Astrocyte (in vitro differentiated cells and primary cell): ENCODE measurements around the gene SYT5. TPM values are rescaled to one million over a fixed set of nuclear protein-coding genes. Genes with fewer than 3 reads are reported as not detected.
A peak's percentile ranks its signal among the peaks of the same experiment; 100 is the strongest.

Source experiments
- DNase-seq: peaks from one replicate; pipeline ENCODE4 v3.0.0-alpha.2; 2010; ENCODE audit warnings: low read depth
- FAIRE-seq: peaks from 2 replicates; lab custom pipeline; 2011; peaks lifted over from hg19 to GRCh38; lab: Jason Lieb, UNC
- H2AFZ ChIP-seq: 2 replicates; pipeline ENCODE4 v1.6.0; 2012; ENCODE audit warnings: low read depth, low read length, inconsistent platforms
- H3K27ac ChIP-seq: 2 replicates; pipeline ENCODE4 v1.5.1; 2011; ENCODE audit warnings: low read depth, low read length, inconsistent platforms
- H3K27me3 ChIP-seq: 2 replicates; pipeline ENCODE4 v1.6.0; 2011; ENCODE audit warnings: low read length, inconsistent platforms; ENCODE audit not compliant: insufficient read depth
- H3K36me3 ChIP-seq: 2 replicates; pipeline ENCODE4 v1.5.1; 2011; ENCODE audit warnings: low read length, inconsistent platforms; ENCODE audit not compliant: insufficient read depth
- H3K4me1 ChIP-seq: 2 replicates; pipeline ENCODE4 v1.5.1; 2011; ENCODE audit warnings: low read length, inconsistent platforms; ENCODE audit not compliant: insufficient read depth
- H3K4me2 ChIP-seq: 2 replicates; pipeline ENCODE4 v1.6.0; 2012; ENCODE audit warnings: low read length, inconsistent platforms
- H3K4me3 ChIP-seq: 2 replicates; pipeline ENCODE4 v1.5.1; 2011; ENCODE audit warnings: low read depth, mild to moderate bottlenecking, low read length, inconsistent platforms; ENCODE audit not compliant: insufficient read depth
- H3K79me2 ChIP-seq: 2 replicates; pipeline ENCODE4 v1.6.0; 2012; ENCODE audit warnings: mild to moderate bottlenecking, low read length, inconsistent platforms; ENCODE audit not compliant: insufficient read depth
- H3K9ac ChIP-seq: 2 replicates; pipeline ENCODE4 v1.6.0; 2012; ENCODE audit warnings: mild to moderate bottlenecking, low read length, inconsistent platforms
- H3K9me3 ChIP-seq: 2 replicates; pipeline ENCODE4 v1.5.1; 2012; ENCODE audit warnings: low read depth, mild to moderate bottlenecking, low read length, inconsistent platforms; ENCODE audit not compliant: insufficient read depth
- H4K20me1 ChIP-seq: 2 replicates; pipeline ENCODE4 v1.6.0; 2012; ENCODE audit warnings: low read length, inconsistent platforms; ENCODE audit not compliant: insufficient read depth
- H3K27ac Mint-ChIP-seq: one replicate; pipeline ENCODE4 v1.8.0; 2021; ENCODE audit warnings: mild to moderate bottlenecking, mixed read lengths; ENCODE audit not compliant: unreplicated experiment
- H3K27me3 Mint-ChIP-seq: one replicate; pipeline ENCODE4 v1.8.0; 2021; ENCODE audit warnings: low read depth, mixed read lengths; ENCODE audit not compliant: unreplicated experiment
- H3K36me3 Mint-ChIP-seq: one replicate; pipeline ENCODE4 v1.8.0; 2021; ENCODE audit warnings: low read depth, mixed read lengths; ENCODE audit not compliant: unreplicated experiment
- H3K4me1 Mint-ChIP-seq: one replicate; pipeline ENCODE4 v1.8.0; 2021; ENCODE audit warnings: low read depth, mixed read lengths; ENCODE audit not compliant: unreplicated experiment
- H3K4me3 Mint-ChIP-seq: one replicate; pipeline ENCODE4 v1.8.0; 2021; ENCODE audit warnings: mild to moderate bottlenecking, moderate library complexity, mixed read lengths; ENCODE audit not compliant: unreplicated experiment
- H3K9me3 Mint-ChIP-seq: one replicate; pipeline ENCODE4 v1.8.0; 2021; ENCODE audit warnings: mild to moderate bottlenecking, mixed read lengths; ENCODE audit not compliant: unreplicated experiment
- EZH2 ChIP-seq: IDR thresholded peaks from 2 replicates; pipeline ENCODE4 v1.6.1; 2012; ENCODE audit warnings: mild to moderate bottlenecking, low read length, inconsistent platforms; ENCODE audit not compliant: insufficient read depth
- total RNA-seq: library from RNA; stranded (reverse); gene quantifications from 2 replicates; pipeline ENCODE4 v1.2.1, GENCODE V29; 2021
- TF ChIP-seq, protein P1 (sequence below): IDR thresholded peaks from 2 replicates; pipeline ENCODE4 v1.5.1; 2011; ENCODE audit warnings: low read depth, mild to moderate bottlenecking, inconsistent platforms, low read length, moderate library complexity; ENCODE audit not compliant: insufficient read depth

SYT5 gene
- total RNA-seq, 1 donor from 2014 or later, result 1.1 TPM

DNA sequence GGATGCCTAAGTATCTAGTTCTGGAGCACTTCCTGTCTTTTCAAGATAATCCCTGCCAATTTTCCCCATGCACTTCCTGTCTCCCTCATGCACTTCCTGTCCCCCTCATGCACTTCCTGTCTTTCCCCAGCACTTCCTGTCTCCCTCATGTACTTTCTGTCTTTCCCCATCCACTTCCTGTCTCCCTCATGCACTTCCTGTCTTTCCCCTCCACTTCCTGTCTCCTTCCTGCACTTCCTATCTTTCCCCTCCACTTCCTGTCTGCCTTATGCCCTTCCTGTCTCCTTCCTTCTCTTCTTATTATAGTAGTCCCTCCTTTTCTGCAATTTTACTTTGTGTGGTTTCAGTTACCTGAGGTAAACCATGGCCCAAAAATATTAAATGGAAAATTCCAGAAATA, 28.1 kb downstream of the SYT5 start:
- FAIRE-seq (no peak), DNase-seq (no peak)
- Histone ChIP-seq H3K36me3 (no peaks in the 10 kb centered on the region), H3K79me2 (no peaks in the 10 kb centered on the region), H3K9me3 (no peaks in the 10 kb centered on the region), H3K27me3 (peaks cover 30% of the 10 kb centered on the region), H4K20me1 (no peaks in the 10 kb centered on the region), H3K4me3 (no peak overlapping the region), H3K27ac (no peak overlapping the region), H2AFZ (no peak overlapping the region), H3K4me2 (no peak overlapping the region), H3K4me1 (no peaks in the 10 kb centered on the region), H3K9ac (no peak overlapping the region)
- peaks cover 4% of the 10 kb centered on the region for H3K9me3 Mint-ChIP-seq
- TF ChIP-seq, protein P1, sequence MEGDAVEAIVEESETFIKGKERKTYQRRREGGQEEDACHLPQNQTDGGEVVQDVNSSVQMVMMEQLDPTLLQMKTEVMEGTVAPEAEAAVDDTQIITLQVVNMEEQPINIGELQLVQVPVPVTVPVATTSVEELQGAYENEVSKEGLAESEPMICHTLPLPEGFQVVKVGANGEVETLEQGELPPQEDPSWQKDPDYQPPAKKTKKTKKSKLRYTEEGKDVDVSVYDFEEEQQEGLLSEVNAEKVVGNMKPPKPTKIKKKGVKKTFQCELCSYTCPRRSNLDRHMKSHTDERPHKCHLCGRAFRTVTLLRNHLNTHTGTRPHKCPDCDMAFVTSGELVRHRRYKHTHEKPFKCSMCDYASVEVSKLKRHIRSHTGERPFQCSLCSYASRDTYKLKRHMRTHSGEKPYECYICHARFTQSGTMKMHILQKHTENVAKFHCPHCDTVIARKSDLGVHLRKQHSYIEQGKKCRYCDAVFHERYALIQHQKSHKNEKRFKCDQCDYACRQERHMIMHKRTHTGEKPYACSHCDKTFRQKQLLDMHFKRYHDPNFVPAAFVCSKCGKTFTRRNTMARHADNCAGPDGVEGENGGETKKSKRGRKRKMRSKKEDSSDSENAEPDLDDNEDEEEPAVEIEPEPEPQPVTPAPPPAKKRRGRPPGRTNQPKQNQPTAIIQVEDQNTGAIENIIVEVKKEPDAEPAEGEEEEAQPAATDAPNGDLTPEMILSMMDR, result no peak
- H3K4me1 Mint-ChIP-seq, result peaks cover 2% of the 10 kb centered on the region
- H3K27me3 Mint-ChIP-seq, result peaks cover 38% of the 10 kb centered on the region
- no peak overlapping the region for H3K27ac Mint-ChIP-seq
- no peak overlapping the region for H3K4me3 Mint-ChIP-seq
- H3K36me3 Mint-ChIP-seq, result no peaks in the 10 kb centered on the region

DNA sequence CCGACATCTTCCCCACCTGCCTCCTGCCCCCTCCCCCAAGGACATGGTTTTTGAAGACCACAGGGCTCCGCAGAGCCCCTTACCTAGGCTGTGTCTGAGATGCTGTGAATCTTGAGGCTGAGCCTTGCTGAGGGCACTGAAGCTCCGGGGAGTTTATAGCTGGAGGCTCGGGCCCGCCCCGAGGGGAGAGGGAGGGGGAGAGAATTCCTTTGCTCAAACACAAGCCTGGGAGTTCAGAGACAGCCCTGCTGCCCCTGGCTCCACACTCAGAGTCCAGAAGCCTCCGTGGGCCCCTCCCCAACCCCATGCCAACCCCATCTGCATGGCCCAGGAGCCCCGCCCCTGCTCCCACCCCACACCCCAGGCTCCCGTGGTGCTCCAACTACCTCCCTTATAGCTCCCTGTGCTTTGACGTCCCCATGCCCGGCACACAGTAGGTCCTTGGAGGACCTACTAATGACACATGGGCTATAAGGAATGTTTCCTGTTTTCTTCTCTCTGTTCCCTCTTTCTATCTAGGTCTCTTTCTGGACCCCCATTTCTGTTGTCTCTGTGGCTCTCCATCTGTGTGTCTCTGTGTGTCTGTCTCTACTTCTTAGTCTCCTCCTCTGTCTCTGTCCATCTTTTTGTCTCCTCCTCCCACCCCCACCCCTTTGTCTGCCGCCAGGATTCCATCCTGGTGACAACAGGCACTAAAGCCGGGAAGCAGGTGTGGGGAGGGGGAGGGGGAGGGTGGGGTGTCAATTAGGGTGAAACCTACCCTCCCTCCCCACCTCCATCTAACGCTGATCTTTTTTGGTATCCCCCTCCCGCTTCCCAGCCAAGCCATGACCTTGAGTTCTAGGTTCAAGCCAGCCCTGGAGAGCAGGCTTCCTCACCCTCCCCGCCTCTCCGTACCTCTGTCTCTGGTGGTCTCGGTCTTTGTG, 30.7 kb downstream of the SYT5 start, which contains the start of gene TNNT1:
TSS of gene TNNT1 (minus strand) at position 129 of the 926 bp plus-strand sequence. CDS start 2,049 bp downstream, outside the sequence.
- Mint-ChIP-seq H3K9me3 (peaks cover 4% of the 10 kb centered on the region), H3K36me3 (no peaks in the 10 kb centered on the region), H3K27me3 (peaks cover 33% of the 10 kb centered on the region), H3K4me3 (no peak within 1 kb of the TSS), H3K27ac (no peak within 1 kb of the TSS), H3K4me1 (peaks cover 2% of the 10 kb centered on the region)
- H3K27ac ChIP-seq, result no peak within 1 kb of the TSS
- FAIRE-seq, result no peak
- H3K4me3 ChIP-seq, result no peak within 1 kb of the TSS
- H3K36me3 ChIP-seq, result no peaks in the 10 kb centered on the region
- no peak for DNase-seq
- H3K9me3 ChIP-seq, result no peaks in the 10 kb centered on the region
- H3K4me2 ChIP-seq, result no peak within 1 kb of the TSS
- no peaks in the 10 kb centered on the region for H3K79me2 ChIP-seq
- no peak within 1 kb of the TSS for H3K9ac ChIP-seq
- H2AFZ ChIP-seq, result no peak within 1 kb of the TSS
- peaks cover 2% of the 10 kb centered on the region for H3K4me1 ChIP-seq
- H3K27me3 ChIP-seq, result peaks cover 33% of the 10 kb centered on the region
- TF ChIP-seq, protein P1, result no peak
- peak; percentile 24 for TF ChIP-seq EZH2
- H4K20me1 ChIP-seq, result no peaks in the 10 kb centered on the region
